Endothelial cell of umbilical vein (primary cell): Measurements from ENCODE around the gene PHF3. TPM values are rescaled to one million over a fixed set of nuclear protein-coding genes. Genes with fewer than 3 reads are reported as not detected.
"Not testable (repeated sequence)": the region's sequence is repeated elsewhere in the genome, so short reads cannot be mapped to it uniquely, and the experiment has no call there.

ENCODE experiments used
- BruUV-seq: library from RNA; stranded (reverse); fragments of 400-500 nt; replicated peaks from 2 replicates; lab custom pipeline; 2021; lab: Mats Ljungman, UMichigan
- CTCF ChIA-PET: fragments of 300-600, 350-600 bp; sonication (Branson Sonifier 250); formaldehyde crosslinking; loops from one replicate; lab custom pipeline; 2021; ENCODE audit warnings: antibody characterized with exemption, inconsistent platforms; lab: Charles Lee
- POLR2A ChIA-PET: fragments of 300-600, 350-600 bp; sonication (Branson Sonifier 250); formaldehyde crosslinking; loops from one replicate; lab custom pipeline; 2021; ENCODE audit warnings: antibody characterized with exemption, inconsistent platforms; lab: Charles Lee
- DNase-seq: peaks from one replicate; pipeline ENCODE4 v3.0.0-alpha.2; 2011; ENCODE audit warnings: low read depth, low spot score
- FAIRE-seq: peaks from 2 replicates; lab custom pipeline; 2011; peaks lifted over from hg19 to GRCh38; lab: Jason Lieb, UNC
- H2AFZ ChIP-seq: 2 replicates; pipeline ENCODE4 v1.6.0; 2012; ENCODE audit warnings: low read depth, low read length, control low read depth, inconsistent platforms
- H3K27ac ChIP-seq: 2 replicates; pipeline ENCODE4 v1.5.1; 2011; ENCODE audit warnings: low read depth, mild to moderate bottlenecking, control low read depth, low read length, moderate library complexity; ENCODE audit not compliant: insufficient read depth
- H3K27me3 ChIP-seq, 2 experiments: 2 replicates each; pipeline versions ENCODE4 v1.6.0 to v1.6.1; 2011; ENCODE audit warnings: low read length in 2 of 2, mixed read lengths in 1 of 2; ENCODE audit not compliant: control insufficient read depth in 2 of 2, insufficient read depth in 2 of 2
- H3K36me3 ChIP-seq, 2 experiments: 2 replicates in 1 of 2; 3 replicates in 1 of 2; pipeline ENCODE4 v1.5.1; 2011; ENCODE audit warnings: low read length in 2 of 2, mild to moderate bottlenecking in 1 of 2, moderate library complexity in 1 of 2; ENCODE audit not compliant: control insufficient read depth in 2 of 2, insufficient read depth in 2 of 2; ENCODE audit errors: extremely low read depth in 1 of 2
- H3K4me1 ChIP-seq: 3 replicates; pipeline ENCODE4 v1.5.1; 2011; ENCODE audit warnings: mild to moderate bottlenecking, low read length; ENCODE audit not compliant: control insufficient read depth, insufficient read depth; ENCODE audit errors: extremely low read depth
- H3K4me2 ChIP-seq: 2 replicates; pipeline ENCODE4 v1.6.1; 2011; ENCODE audit warnings: low read length, control low read depth, mixed read lengths; ENCODE audit not compliant: insufficient read depth
- H3K4me3 ChIP-seq, 3 experiments: fragments of 200-600 bp in 1 of 3; sonication (generic), shearing (Covaris generic) in 1 of 3; replicated peaks in 1 of 3; 2 replicates each; pipeline ENCODE4 v1.5.1; 2011 to 2016; ENCODE audit warnings: control low read depth in 3 of 3, low read length in 3 of 3, mild to moderate bottlenecking in 2 of 3, inconsistent platforms in 1 of 3, low read depth in 1 of 3, moderate library complexity in 1 of 3; ENCODE audit not compliant: insufficient read depth in 1 of 3
- H3K79me2 ChIP-seq: 2 replicates; pipeline ENCODE4 v1.6.0; 2012; ENCODE audit warnings: low read length, inconsistent platforms; ENCODE audit not compliant: control insufficient read depth, insufficient read depth
- H3K9ac ChIP-seq: replicated peaks from 2 replicates; pipeline ENCODE3; 2011; ENCODE audit warnings: low read length, control low read depth; ENCODE audit not compliant: insufficient read depth; ENCODE audit errors: extremely low read depth
- H3K9me1 ChIP-seq: replicated peaks from 3 replicates; pipeline ENCODE4 v1.6.0; 2011; ENCODE audit warnings: mild to moderate bottlenecking, low read length; ENCODE audit not compliant: control insufficient read depth, insufficient read depth; ENCODE audit errors: extremely low read depth
- H3K9me3 ChIP-seq: replicated peaks from 2 replicates; pipeline ENCODE4 v1.5.1; 2012; ENCODE audit warnings: low read length, inconsistent platforms; ENCODE audit not compliant: control insufficient read depth, insufficient read depth
- H4K20me1 ChIP-seq: replicated peaks from 2 replicates; pipeline ENCODE3; 2011; ENCODE audit warnings: mild to moderate bottlenecking, low read length; ENCODE audit not compliant: control insufficient read depth, insufficient read depth; ENCODE audit errors: extremely low read depth
- EZH2 ChIP-seq: IDR thresholded peaks from 2 replicates; pipeline ENCODE4 v1.6.1; 2012; ENCODE audit warnings: borderline replicate concordance, low read depth, mild to moderate bottlenecking, moderate library complexity, low read length, inconsistent platforms; ENCODE audit not compliant: severe bottlenecking
- FOS ChIP-seq: IDR thresholded peaks from 2 replicates; pipeline ENCODE4 v1.6.1; 2011; ENCODE audit warnings: mild to moderate bottlenecking, low read length, moderate library complexity, borderline replicate concordance; ENCODE audit not compliant: insufficient read depth
- GATA2 ChIP-seq: IDR thresholded peaks from 2 replicates; pipeline ENCODE4 v1.7.0; 2011; ENCODE audit warnings: low read depth, mild to moderate bottlenecking, moderate library complexity, mixed read lengths, low read length; ENCODE audit not compliant: insufficient read length, insufficient read depth
- JUN ChIP-seq: IDR thresholded peaks from 2 replicates; pipeline ENCODE4 v1.6.1; 2011; ENCODE audit warnings: borderline replicate concordance, low read depth; ENCODE audit not compliant: insufficient read length, insufficient read depth
- MYC ChIP-seq: IDR thresholded peaks from one replicate; pipeline ENCODE4 v1.6.1; 2011; ENCODE audit warnings: mild to moderate bottlenecking, low read depth, low read length
- POLR2A ChIP-seq: IDR thresholded peaks from 2 replicates; pipeline ENCODE4 v1.6.1; 2012; ENCODE audit warnings: low read depth, mild to moderate bottlenecking, control low read depth, low read length
- POLR2AphosphoS5 ChIP-seq: IDR thresholded peaks from 2 replicates; pipeline ENCODE4 v1.6.1; 2012; ENCODE audit warnings: low read depth, mild to moderate bottlenecking, control low read depth, low read length, moderate library complexity; ENCODE audit not compliant: insufficient read depth
- dilution Hi-C: fragments of 300-500 bp; cut with MboI; formaldehyde crosslinking; loops from one replicate; pipeline ENCODE4 v1.15.0; 2019; ENCODE audit warnings: low sequenced_read_pairs; ENCODE audit not compliant: extremely low pct_ligation_motif_present
- intact Hi-C: fragments of 100-400 bp; cut with micrococcal nuclease; formaldehyde crosslinking; loops from one replicate; pipeline ENCODE4 v1.10.0; 2022
- polyA plus RNA-seq, 4 experiments: library from polyadenylated mRNA; depleted of rRNA in 3 of 4; stranded (reverse) in 3 of 4; unstranded in 1 of 4; fragments of >200 nt; gene quantifications; 2 replicates each; pipeline versions ENCODE4 v1.2.1 to v1.2.3, GENCODE V29; 2011 to 2012; ENCODE audit warnings: missing spikeins in 1 of 4
- total RNA-seq: library from RNA; stranded (reverse); gene quantifications from 2 replicates; pipeline ENCODE4 v1.2.3, GENCODE V29; 2021
- TF ChIP-seq, protein P1 (sequence below): IDR thresholded peaks from 2 replicates; pipeline ENCODE4 v1.6.1; 2011; ENCODE audit not compliant: insufficient read depth, insufficient read length
- TF ChIP-seq, protein P2 (sequence below), 2 donors: IDR thresholded peaks; 1 replicate in 1 of 2; 2 replicates in 1 of 2; pipeline ENCODE4 v1.5.1; 2011; ENCODE audit warnings: low read length in 2 of 2, mild to moderate bottlenecking in 2 of 2, moderate library complexity in 2 of 2, control low read depth in 1 of 2, inconsistent platforms in 1 of 2, low read depth in 1 of 2; ENCODE audit not compliant: insufficient read depth in 1 of 2; ENCODE audit errors: extremely low read depth in 1 of 2

PHF3 gene
- total and polyA plus RNA-seq, 2 donors (not counting 3 experiments of a cell fraction or from before 2014, with no cell fraction given) = 4.6 to 29.6 TPM

DNA sequence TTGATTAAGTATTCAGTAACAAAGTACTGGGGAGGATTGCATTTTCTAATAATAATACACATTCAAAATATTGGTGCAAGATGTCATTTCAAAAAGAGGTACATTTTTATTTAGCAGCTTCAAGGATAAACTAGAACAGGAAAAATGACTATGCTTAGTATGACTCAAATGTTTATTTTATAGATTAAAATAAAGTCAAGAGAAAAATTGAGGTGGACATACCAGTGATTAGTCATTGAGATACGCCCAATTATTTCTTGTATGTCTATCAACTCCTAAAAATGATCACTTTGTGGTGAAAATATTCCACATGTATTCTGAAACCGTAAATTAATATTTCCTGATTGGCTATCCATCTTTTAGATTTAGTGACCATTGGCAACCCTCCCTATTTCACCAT lies 96.7 kb downstream of the PHF3 start:
- ChIA-PET POLR2A (no interaction called here), CTCF (interaction anchor here (0.8 to 1.7 kb wide), 14 partner anchors 8 to 380 kb away, joined by 3 to 9 read pairs (median 4); partner anchors contain the start of gene PHF3)
- Histone ChIP-seq H3K79me2 (no peaks in the 10 kb centered on the region), H3K9me1 (no peaks in the 10 kb centered on the region), H3K4me3 (no peak overlapping the region), H3K9me3 (no peaks in the 10 kb centered on the region), H3K4me1 (peaks cover 20% of the 10 kb centered on the region), H3K36me3 (no peaks in the 10 kb centered on the region), H3K27ac (peak overlapping the region; percentile 28), H3K9ac (no peak overlapping the region), H4K20me1 (no peaks in the 10 kb centered on the region), H3K4me2 (peak overlapping the region; percentile 48), H3K27me3 (no peaks in the 10 kb centered on the region), H2AFZ (no peak overlapping the region)
- FAIRE-seq = peak; percentile 26
- DNase-seq = no peak
- TF ChIP-seq FOS (peak; percentile 87), POLR2A (no peak), JUN (peak; percentile 60)
- no TSS peak for BruUV-seq
- intact Hi-C loops (loop anchor here (5.0 kb wide), 1 partner anchor 95 kb away; the partner anchor contains the start of gene PHF3), dilution Hi-C loops (no loop called here)

DNA sequence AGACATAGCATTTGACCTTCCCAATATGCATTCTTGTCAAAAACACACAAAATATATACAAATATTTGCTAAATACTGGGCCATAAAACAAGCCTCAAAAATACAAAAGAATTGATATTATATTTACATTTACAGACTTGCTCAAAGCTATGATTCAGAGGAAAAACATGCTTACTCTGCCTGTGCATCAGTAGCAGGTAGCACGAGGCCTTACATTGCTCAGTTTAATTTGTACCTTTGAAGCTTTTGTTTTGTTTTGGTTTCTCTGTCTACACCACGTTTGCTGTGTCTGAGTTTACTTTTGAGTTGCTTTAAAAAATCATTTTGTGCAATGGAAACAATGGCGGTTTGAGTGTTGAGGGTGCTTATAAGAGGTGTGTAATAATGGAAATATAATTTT lies 99.3 kb downstream of the PHF3 start:
- FAIRE-seq (no peak), DNase-seq (no peak)
- H3K79me2 ChIP-seq = no peaks in the 10 kb centered on the region
- intact Hi-C loops = loop anchor here (5.0 kb wide), 1 partner anchor 98 kb away; the partner anchor contains the start of gene PHF3
- H2AFZ ChIP-seq = no peak overlapping the region
- dilution Hi-C loops = no loop called here
- ChIA-PET POLR2A (no interaction called here), CTCF (no interaction called here)
- H3K4me2 ChIP-seq = no peak overlapping the region
- TF ChIP-seq FOS (no peak), POLR2A (no peak), GATA2 (no peak), JUN (no peak), EZH2 (no peak), MYC (no peak), POLR2AphosphoS5 (no peak)
- TF ChIP-seq, protein P1, sequence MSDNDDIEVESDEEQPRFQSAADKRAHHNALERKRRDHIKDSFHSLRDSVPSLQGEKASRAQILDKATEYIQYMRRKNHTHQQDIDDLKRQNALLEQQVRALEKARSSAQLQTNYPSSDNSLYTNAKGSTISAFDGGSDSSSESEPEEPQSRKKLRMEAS = no peak
- TF ChIP-seq, protein P2, sequence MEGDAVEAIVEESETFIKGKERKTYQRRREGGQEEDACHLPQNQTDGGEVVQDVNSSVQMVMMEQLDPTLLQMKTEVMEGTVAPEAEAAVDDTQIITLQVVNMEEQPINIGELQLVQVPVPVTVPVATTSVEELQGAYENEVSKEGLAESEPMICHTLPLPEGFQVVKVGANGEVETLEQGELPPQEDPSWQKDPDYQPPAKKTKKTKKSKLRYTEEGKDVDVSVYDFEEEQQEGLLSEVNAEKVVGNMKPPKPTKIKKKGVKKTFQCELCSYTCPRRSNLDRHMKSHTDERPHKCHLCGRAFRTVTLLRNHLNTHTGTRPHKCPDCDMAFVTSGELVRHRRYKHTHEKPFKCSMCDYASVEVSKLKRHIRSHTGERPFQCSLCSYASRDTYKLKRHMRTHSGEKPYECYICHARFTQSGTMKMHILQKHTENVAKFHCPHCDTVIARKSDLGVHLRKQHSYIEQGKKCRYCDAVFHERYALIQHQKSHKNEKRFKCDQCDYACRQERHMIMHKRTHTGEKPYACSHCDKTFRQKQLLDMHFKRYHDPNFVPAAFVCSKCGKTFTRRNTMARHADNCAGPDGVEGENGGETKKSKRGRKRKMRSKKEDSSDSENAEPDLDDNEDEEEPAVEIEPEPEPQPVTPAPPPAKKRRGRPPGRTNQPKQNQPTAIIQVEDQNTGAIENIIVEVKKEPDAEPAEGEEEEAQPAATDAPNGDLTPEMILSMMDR (IDR thresholded peaks at IDR 0.05; ENCODE audit: extremely low read depth in 1 of 2, insufficient read depth in 1 of 2, low read depth in 1 of 2, low read length in 2 of 2) = no peak
- no peak overlapping the region for H3K9ac ChIP-seq
- no peak overlapping the region for H3K27ac ChIP-seq
- no peaks in the 10 kb centered on the region for H3K27me3 ChIP-seq
- H4K20me1 ChIP-seq = no peaks in the 10 kb centered on the region
- H3K4me3 ChIP-seq = no peak overlapping the region
- no peaks in the 10 kb centered on the region for H3K9me3 ChIP-seq
- peaks cover 20% of the 10 kb centered on the region for H3K4me1 ChIP-seq
- no peaks in the 10 kb centered on the region for H3K9me1 ChIP-seq
- BruUV-seq = no TSS peak
- H3K36me3 ChIP-seq = no peaks in the 10 kb centered on the region

DNA sequence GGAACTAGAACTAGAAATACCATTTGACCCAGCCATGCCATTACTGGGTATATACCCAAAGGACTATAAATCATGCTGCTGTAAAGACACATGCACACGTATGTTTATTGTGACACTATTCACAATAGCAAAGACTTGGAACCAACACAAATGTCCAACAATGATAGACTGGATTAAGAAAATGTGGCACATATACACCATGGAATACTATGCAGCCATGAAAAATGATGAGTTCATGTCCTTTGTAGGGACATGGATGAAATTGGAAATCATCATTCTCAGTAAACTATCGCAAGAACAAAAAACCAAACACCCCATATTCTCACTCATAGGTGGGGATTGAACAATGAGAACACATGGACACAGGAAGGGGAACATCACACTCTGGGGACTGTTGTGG lies 102.6 kb downstream of the PHF3 start:
- CTCF ChIA-PET = interaction anchor here (1.4 kb wide), 1 partner anchor 140 kb away, joined by 6 read pairs; no protein-coding TSS in a partner anchor
- peaks cover 11% of the 10 kb centered on the region for H3K4me1 ChIP-seq
- DNase-seq, H3K9me3 ChIP-seq, dilution Hi-C loops, H4K20me1 ChIP-seq, H2AFZ ChIP-seq, POLR2A ChIA-PET, H3K9me1 ChIP-seq, H3K79me2 ChIP-seq, FAIRE-seq, H3K9ac ChIP-seq, intact Hi-C loops, H3K27ac ChIP-seq, BruUV-seq, H3K27me3 ChIP-seq, H3K4me3 ChIP-seq, H3K4me2 ChIP-seq, H3K36me3 ChIP-seq: not testable (repeated sequence)
